CD4-positive, CD25-positive, alpha-beta regulatory T cell (primary cell): ENCODE results near the gene INPP5B. TPM values are rescaled to one million over a fixed set of nuclear protein-coding genes. Genes with fewer than 3 reads are reported as not detected.
A peak's percentile ranks its signal among the peaks of the same experiment; 100 is the strongest.
"Not testable (repeated sequence)": the region's sequence is repeated elsewhere in the genome, so short reads cannot be mapped to it uniquely, and the experiment has no call there.

Source experiments
- ATAC-seq, 2 donors: fragments of 150-1000 bp; cut with Tn5 transposase; one replicate each; pipeline ENCODE4 v1.10.0; 2021; ENCODE audit warnings: low read depth in 2 of 2, moderate number of reproducible peaks in 2 of 2, moderate library complexity in 1 of 2
- DNase-seq, 3 donors: peaks; one replicate each; pipeline versions ENCODE4 v3.0.0 to v3.0.0-alpha.2; 2012 to 2022; ENCODE audit warnings: mixed read lengths in 1 of 3
- H3K27ac ChIP-seq: one replicate; pipeline ENCODE4 v1.7.0; 2013; ENCODE audit warnings: mild to moderate bottlenecking, low read length; ENCODE audit not compliant: insufficient read depth, poor library complexity, severe bottlenecking
- H3K27me3 ChIP-seq: one replicate; pipeline ENCODE4 v1.7.0; 2013; ENCODE audit warnings: low read length; ENCODE audit not compliant: control insufficient read depth, insufficient read depth
- H3K36me3 ChIP-seq: one replicate; pipeline ENCODE4 v1.7.0; 2013; ENCODE audit warnings: mild to moderate bottlenecking, low read length, moderate library complexity; ENCODE audit not compliant: control insufficient read depth, insufficient read depth
- H3K4me1 ChIP-seq: 2 replicates; pipeline ENCODE4 v1.7.0; 2013; ENCODE audit warnings: mild to moderate bottlenecking, low read length; ENCODE audit not compliant: insufficient read depth, control insufficient read depth, poor library complexity, severe bottlenecking
- H3K4me3 ChIP-seq: one replicate; pipeline ENCODE4 v1.7.0; 2013; ENCODE audit warnings: low read depth, mild to moderate bottlenecking, low read length, moderate library complexity
- H3K9me3 ChIP-seq, 2 experiments: 1 replicate in 1 of 2; 2 replicates in 1 of 2; pipeline ENCODE4 v1.7.0; 2013; ENCODE audit warnings: low read length in 2 of 2, mild to moderate bottlenecking in 1 of 2, moderate library complexity in 1 of 2; ENCODE audit not compliant: control insufficient read depth in 2 of 2
- H3K27ac Mint-ChIP-seq, 3 donors: one replicate each; pipeline ENCODE4 v1.8.0; 2020 to 2022; ENCODE audit warnings: mild to moderate bottlenecking in 3 of 3, mixed read lengths in 3 of 3, moderate library complexity in 2 of 3
- H3K27me3 Mint-ChIP-seq: one replicate; pipeline ENCODE4 v1.8.0; 2022; ENCODE audit warnings: mild to moderate bottlenecking, mixed read lengths
- H3K36me3 Mint-ChIP-seq: one replicate; pipeline ENCODE4 v1.8.0; 2020; ENCODE audit warnings: mixed read lengths
- H3K4me1 Mint-ChIP-seq, 4 donors: one replicate each; pipeline ENCODE4 v1.8.0; 2020 to 2022; ENCODE audit warnings: mixed read lengths in 4 of 4, mild to moderate bottlenecking in 1 of 4
- H3K4me3 Mint-ChIP-seq, 4 donors: one replicate each; pipeline ENCODE4 v1.8.0; 2020 to 2022; ENCODE audit warnings: mild to moderate bottlenecking in 4 of 4, mixed read lengths in 4 of 4, moderate library complexity in 3 of 4
- H3K9me3 Mint-ChIP-seq, 7 donors: one replicate each; pipeline ENCODE4 v1.8.0; 2020 to 2022; ENCODE audit warnings: mixed read lengths in 7 of 7, mild to moderate bottlenecking in 3 of 7, moderate library complexity in 2 of 7
- polyA plus RNA-seq, 4 donors: library from polyadenylated mRNA; unstranded; fragments of 300-500 nt; fragmentation: Illumina TruSeq; gene quantifications; one replicate each; pipeline ENCODE4 v1.2.3, GENCODE V29; 2021
- total RNA-seq: library from RNA; stranded (reverse); gene quantifications from one replicate; pipeline ENCODE4 v1.2.3, GENCODE V29; 2022

The INPP5B gene
- total and polyA plus RNA-seq, 5 donors from 2014 or later, result 15.4 to 23.8 (median 19.2) TPM

DNA sequence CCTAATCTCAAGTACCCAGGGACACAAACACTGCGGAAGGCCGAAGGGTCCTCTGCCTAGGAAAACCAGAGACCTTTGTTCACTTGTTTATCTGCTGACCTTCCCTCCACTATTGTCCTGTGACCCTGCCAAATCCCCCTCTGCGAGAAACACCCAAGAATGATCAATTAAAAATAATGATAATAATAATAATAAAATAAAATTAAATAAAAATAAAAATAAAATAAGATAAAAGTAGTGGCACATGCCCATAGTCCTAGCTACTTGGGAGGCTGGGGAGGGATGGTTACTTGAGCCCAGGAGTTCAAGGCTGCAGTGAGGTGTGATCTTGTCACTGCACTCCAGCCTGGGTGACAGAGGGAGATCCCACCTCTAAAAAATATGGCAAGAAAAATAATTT lies 49.3 kb downstream of the INPP5B start:
- not testable (repeated sequence) for H3K4me1 ChIP-seq, H3K27me3 ChIP-seq, H3K9me3 ChIP-seq, H3K36me3 ChIP-seq, H3K4me3 ChIP-seq, H3K36me3 Mint-ChIP-seq, H3K9me3 Mint-ChIP-seq, H3K4me3 Mint-ChIP-seq, DNase-seq, ATAC-seq, H3K27me3 Mint-ChIP-seq, H3K27ac Mint-ChIP-seq, H3K27ac ChIP-seq
- H3K4me1 Mint-ChIP-seq, result peaks cover 7 to 22% (median 14%) of the 10 kb centered on the region in 4 donors

DNA sequence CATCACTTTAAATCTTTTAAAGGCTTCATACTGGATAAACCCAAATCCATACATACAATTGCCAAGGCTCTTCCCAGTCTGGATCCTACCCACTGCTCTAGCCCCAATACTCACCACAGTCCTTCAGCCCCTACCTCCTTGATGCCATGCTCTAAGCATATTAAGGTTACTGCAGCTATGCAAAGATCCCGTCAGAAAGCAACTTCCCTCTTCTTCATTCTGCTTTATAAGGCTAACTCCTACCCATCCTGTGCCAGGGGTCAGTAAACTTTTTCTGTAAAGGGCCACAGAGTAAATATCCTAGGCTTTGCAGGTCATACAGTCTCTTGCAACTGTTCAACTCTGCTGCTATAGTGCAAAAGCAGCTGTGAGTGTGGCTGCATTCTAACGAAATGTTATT lies 53.2 kb downstream of the INPP5B start:
- no peak for DNase-seq
- Histone ChIP-seq H3K4me3 (no peak overlapping the region), H3K36me3 (peaks cover 18% of the 10 kb centered on the region), H3K4me1 (no peaks in the 10 kb centered on the region), H3K9me3 (no peaks in the 10 kb centered on the region), H3K27me3 (no peaks in the 10 kb centered on the region), H3K27ac (no peak overlapping the region)
- no peaks in the 10 kb centered on the region for H3K27me3 Mint-ChIP-seq
- no peak for ATAC-seq
- H3K9me3 Mint-ChIP-seq, result no peaks in the 10 kb centered on the region
- peak overlapping the region in 2 of 3 donors; percentile 23 to 82 for H3K27ac Mint-ChIP-seq
- H3K36me3 Mint-ChIP-seq, result peaks cover 9% of the 10 kb centered on the region
- no peak overlapping the region for H3K4me3 Mint-ChIP-seq
- peaks cover 6 to 13% (median 9%) of the 10 kb centered on the region in 4 donors for H3K4me1 Mint-ChIP-seq

DNA sequence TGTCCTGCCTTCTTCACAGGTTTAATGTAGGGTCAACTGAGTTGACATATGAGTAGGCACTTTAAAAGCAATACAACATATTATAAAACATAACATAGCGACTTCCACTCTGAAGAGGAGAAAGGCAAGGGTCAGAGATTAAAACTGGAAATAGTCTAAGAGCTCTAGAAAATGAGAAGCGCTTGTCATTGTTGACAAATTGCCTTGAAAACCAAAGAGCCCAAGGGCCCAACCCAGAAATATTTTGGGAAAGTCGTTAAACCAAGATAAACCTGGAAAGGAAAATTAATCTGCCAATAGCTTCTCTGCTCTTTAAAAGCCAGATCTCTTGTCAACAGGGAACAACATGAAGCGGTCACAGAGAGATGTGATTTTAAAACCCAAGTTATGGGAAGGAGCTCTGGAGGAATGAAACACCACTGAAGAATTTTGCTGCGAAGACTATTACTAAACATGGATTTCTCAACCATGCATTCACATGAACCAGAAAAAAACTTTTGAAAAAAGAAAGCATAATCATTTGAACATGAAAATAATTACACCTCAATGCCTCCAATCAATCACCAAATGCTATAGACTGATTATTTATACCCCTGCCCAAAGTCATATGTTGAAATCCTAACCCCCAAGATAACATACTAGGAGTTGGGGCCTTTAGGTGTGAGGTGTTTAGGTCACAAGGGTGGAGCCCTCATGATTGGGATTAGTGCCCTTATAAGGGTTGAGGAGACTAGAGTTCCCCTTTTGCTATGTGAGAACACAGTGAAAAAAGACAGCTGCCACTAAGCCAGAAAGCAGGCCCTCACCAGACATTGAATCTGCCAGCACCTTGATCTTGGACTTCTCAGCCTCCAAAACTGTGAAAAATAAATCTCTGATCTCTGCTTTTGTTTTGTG lies 54.5 kb downstream of the INPP5B start:
- Histone ChIP-seq H3K4me1 (no peaks in the 10 kb centered on the region), H3K9me3 (no peaks in the 10 kb centered on the region), H3K4me3 (no peak overlapping the region), H3K27me3 (no peaks in the 10 kb centered on the region), H3K36me3 (peaks cover 31% of the 10 kb centered on the region), H3K27ac (no peak overlapping the region)
- H3K4me1 Mint-ChIP-seq, result peaks cover 6 to 13% (median 9%) of the 10 kb centered on the region in 4 donors
- H3K27me3 Mint-ChIP-seq, result no peaks in the 10 kb centered on the region
- H3K36me3 Mint-ChIP-seq, result peaks cover 20% of the 10 kb centered on the region
- no peak overlapping the region for H3K4me3 Mint-ChIP-seq
- peak overlapping the region in 2 of 3 donors; percentile 32 to 36 for H3K27ac Mint-ChIP-seq
- no peak for ATAC-seq
- DNase-seq, result no peak
- H3K9me3 Mint-ChIP-seq, result no peaks in the 10 kb centered on the region

DNA sequence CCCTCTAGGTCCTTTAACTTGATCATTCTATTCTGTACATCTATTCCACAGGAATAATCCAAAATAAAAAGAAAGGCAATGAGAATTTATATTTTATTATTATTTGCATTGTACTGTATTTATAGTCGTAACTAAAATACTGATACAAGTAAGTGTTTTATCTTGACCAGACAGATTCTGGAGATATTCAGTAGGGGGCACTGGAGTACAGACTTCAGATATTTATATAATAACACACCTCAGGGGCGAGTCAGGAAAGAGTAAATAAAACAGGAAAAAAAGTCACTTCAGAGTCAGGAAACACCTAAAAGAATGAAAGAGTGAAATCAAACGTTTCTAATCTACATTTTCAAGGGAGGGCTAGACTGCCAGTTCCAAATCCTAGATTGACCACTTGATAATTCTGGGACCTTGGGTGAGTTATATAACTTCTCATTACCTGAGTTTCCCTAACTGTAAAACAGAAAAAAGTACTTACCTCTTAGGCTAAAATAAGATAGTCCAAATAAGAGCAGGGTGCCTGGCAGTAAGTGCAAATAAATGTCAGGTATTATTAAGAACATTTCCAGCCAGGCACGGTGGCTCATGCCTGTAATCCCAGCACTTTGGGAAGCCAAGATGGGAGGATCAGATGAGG lies 56.4 kb downstream of the INPP5B start:
- ATAC-seq (no peak), DNase-seq (peak in 2 of 3 donors; percentile 46 to 63)
- Mint-ChIP-seq H3K27ac (peak overlapping the region in 2 of 3 donors; percentile 60 to 78), H3K36me3 (peaks cover 35% of the 10 kb centered on the region), H3K27me3 (no peaks in the 10 kb centered on the region), H3K9me3 (no peaks in the 10 kb centered on the region), H3K4me3 (no peak overlapping the region), H3K4me1 (peaks cover 6 to 13% (median 9%) of the 10 kb centered on the region in 4 donors)
- H3K27me3 ChIP-seq, result no peaks in the 10 kb centered on the region
- H3K36me3 ChIP-seq, result peaks cover 47% of the 10 kb centered on the region
- H3K27ac ChIP-seq, result no peak overlapping the region
- no peaks in the 10 kb centered on the region for H3K9me3 ChIP-seq
- H3K4me1 ChIP-seq, result no peaks in the 10 kb centered on the region
- H3K4me3 ChIP-seq, result no peak overlapping the region

DNA sequence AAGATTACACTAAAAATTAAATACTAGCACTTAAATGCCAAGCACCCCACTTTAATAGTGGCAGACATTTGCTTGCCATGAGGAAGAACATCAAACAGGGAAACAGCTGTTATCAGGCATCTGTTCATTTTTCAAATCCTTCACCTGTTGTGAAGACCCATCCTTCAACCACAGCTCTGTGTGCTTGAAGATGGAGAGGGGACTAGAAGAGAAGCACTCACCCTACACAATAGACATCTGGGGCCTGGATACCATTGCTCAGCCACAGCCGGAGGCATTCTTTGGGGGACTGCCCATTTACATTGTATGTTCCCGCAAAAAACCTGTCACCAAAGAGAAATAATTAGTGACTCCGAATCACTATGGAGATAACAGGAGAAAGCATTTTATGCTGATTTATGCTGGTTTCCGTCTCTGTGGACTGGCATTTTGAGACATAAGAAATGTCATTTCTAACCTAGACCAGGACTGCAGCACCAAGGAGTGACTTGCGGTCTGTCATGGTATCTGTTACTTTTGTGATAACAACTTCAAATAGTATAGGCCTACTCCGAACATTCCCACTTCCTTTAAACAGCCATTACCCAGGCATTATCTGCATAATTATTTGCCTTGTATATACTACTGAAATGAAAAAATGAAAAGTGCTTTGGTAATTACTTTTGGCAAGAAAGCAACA lies 58.7 kb downstream of the INPP5B start:
- Histone ChIP-seq H3K9me3 (no peaks in the 10 kb centered on the region), H3K36me3 (peaks cover 54% of the 10 kb centered on the region), H3K27ac (no peak overlapping the region), H3K4me3 (no peak overlapping the region), H3K4me1 (no peaks in the 10 kb centered on the region), H3K27me3 (no peaks in the 10 kb centered on the region)
- Mint-ChIP-seq H3K4me3 (no peak overlapping the region), H3K4me1 (peaks cover 0 to 25% (median 10%) of the 10 kb centered on the region in 4 donors), H3K36me3 (peaks cover 51% of the 10 kb centered on the region), H3K9me3 (no peaks in the 10 kb centered on the region), H3K27ac (no peak overlapping the region), H3K27me3 (no peaks in the 10 kb centered on the region)
- ATAC-seq (no peak), DNase-seq (no peak)

DNA sequence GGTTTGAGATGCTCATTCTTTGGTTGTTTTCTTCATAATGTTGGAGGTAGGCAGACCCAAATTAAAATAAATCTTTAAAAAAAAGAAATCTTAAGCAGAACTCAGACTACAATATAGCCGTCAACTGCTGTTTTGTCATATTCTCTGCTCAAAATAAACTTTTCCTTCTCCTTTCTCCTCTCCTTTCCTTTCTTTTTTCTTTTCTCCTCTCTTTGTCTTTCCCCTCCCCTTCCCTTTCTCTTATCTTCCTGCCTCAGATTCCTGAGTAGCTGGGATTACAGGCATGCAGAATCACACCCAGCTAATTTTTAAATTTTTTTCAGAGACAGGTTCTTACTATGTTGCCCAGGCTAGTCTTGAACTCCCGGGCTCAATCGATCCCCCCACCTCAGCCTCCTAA lies 62.7 kb downstream of the INPP5B start:
- DNase-seq, result no peak
- Histone ChIP-seq H3K27ac (peak overlapping the region; percentile 30), H3K36me3 (peaks cover 76% of the 10 kb centered on the region), H3K27me3 (no peaks in the 10 kb centered on the region), H3K4me3 (peak overlapping the region; percentile 76), H3K4me1 (no peaks in the 10 kb centered on the region), H3K9me3 (no peaks in the 10 kb centered on the region)
- peaks cover 66% of the 10 kb centered on the region for H3K36me3 Mint-ChIP-seq
- H3K9me3 Mint-ChIP-seq, result no peaks in the 10 kb centered on the region
- H3K27ac Mint-ChIP-seq, result peak overlapping the region; percentile 71 to 88 (median 83)
- H3K27me3 Mint-ChIP-seq, result no peaks in the 10 kb centered on the region
- H3K4me3 Mint-ChIP-seq, result peak overlapping the region in 2 of 4 donors; percentile 80 to 87
- peaks cover 0 to 24% (median 9%) of the 10 kb centered on the region in 4 donors for H3K4me1 Mint-ChIP-seq
- ATAC-seq, result no peak

DNA sequence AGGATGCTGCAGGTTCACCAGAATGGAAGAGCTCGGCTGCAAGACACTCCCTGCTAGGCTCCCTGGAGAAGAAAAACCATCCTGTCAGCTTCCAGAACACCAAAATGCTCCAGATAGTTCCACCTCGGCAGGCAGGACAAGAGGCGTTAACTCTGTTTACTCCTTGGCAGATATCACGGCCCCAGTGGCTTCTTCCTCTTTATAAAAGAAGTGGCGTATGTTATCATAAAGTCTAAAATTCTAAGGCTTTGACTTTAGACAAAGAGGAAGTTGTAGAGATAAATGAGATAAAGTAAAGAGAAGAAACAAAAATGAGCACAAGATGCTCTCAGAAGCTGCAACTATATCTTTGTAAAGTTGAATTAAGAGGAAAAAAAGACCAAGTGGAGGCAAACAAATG lies 63.2 kb downstream of the INPP5B start:
- H3K27ac ChIP-seq, result peak overlapping the region; percentile 30
- no peak for DNase-seq
- H3K27me3 Mint-ChIP-seq, result no peaks in the 10 kb centered on the region
- no peaks in the 10 kb centered on the region for H3K4me1 ChIP-seq
- H3K27me3 ChIP-seq, result no peaks in the 10 kb centered on the region
- H3K4me3 Mint-ChIP-seq, result peak overlapping the region in 2 of 4 donors; percentile 80 to 87
- H3K4me1 Mint-ChIP-seq, result peaks cover 0 to 24% (median 9%) of the 10 kb centered on the region in 4 donors
- peaks cover 65% of the 10 kb centered on the region for H3K36me3 Mint-ChIP-seq
- H3K9me3 Mint-ChIP-seq, result no peaks in the 10 kb centered on the region
- H3K9me3 ChIP-seq, result no peaks in the 10 kb centered on the region
- H3K4me3 ChIP-seq, result peak overlapping the region; percentile 76
- peak overlapping the region in 2 of 3 donors; percentile 83 to 88 for H3K27ac Mint-ChIP-seq
- peaks cover 72% of the 10 kb centered on the region for H3K36me3 ChIP-seq
- ATAC-seq, result no peak
